ENCODE measurements around the gene CCRL2. TPM values are rescaled to one million over a fixed set of nuclear protein-coding genes. Genes with fewer than 3 reads are reported as not detected.

CCRL2 gene
- total and polyA plus RNA-seq, 9 of the 15 experiments (the other 6 are each of a cell fraction or from before 2014, with no cell fraction given): 3.4 to 5.7 (median 4.0) TPM

DNA sequence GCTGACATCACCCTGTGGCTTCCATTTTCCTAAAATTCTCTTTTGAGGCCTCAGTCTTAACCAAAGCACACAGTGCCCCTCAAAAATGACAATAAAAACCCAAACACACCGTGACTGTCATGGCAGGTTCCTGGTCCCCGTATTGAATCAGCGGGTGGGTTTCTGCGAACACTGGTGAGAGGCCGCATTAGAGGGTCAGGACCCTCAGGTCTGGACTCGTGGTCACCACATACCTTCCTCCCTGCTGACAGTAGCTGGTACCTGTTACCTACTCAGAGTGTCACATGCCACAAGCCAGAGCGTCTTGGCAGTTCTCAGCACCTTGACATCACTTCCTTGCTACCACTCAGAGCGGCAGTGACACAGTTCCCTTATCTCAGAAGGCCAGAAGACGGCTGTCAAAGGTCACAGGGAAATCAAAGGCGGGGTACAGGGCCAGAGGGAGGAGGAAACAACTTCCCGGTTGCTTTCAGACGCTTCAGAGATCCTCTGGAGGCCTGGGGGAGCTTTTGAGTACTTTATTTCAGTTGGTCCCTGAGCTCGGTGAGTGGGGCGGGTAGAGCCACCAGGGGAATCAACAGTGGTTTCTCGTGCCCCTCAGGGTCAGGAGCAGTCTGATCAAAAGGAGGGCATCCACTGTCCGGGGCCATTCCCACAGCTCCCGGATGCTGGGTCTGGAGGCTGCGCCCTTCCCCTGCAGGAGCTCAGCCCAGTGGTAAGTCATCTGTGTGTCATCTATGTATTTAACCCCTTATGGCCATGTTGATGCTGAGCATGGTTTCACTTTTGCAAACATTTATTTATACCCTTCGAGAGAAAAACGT, at the start of gene CCRL2, which contains the start of gene CCR5AS (continued):
- TF ChIP-seq, protein P1, sequence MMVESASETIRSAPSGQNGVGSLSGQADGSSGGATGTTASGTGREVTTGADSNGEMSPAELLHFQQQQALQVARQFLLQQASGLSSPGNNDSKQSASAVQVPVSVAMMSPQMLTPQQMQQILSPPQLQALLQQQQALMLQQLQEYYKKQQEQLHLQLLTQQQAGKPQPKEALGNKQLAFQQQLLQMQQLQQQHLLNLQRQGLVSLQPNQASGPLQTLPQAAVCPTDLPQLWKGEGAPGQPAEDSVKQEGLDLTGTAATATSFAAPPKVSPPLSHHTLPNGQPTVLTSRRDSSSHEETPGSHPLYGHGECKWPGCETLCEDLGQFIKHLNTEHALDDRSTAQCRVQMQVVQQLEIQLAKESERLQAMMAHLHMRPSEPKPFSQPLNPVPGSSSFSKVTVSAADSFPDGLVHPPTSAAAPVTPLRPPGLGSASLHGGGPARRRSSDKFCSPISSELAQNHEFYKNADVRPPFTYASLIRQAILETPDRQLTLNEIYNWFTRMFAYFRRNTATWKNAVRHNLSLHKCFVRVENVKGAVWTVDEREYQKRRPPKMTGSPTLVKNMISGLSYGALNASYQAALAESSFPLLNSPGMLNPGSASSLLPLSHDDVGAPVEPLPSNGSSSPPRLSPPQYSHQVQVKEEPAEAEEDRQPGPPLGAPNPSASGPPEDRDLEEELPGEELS (CRISPR knock-in tag; IDR thresholded peaks at IDR 0.05; ENCODE audit: borderline replicate concordance): peak; percentile 40; the same call in 1 of the 2 replicates
- TF ChIP-seq GABPB2 (CRISPR knock-in tag; conservative IDR thresholded peaks at IDR 0.05) (no peak), NFE2 (IDR thresholded peaks at IDR 0.05; ENCODE audit: low read depth) (peak; percentile 70), TEAD1 (CRISPR knock-in tag; IDR thresholded peaks at IDR 0.05) (peak in 1 of 2 experiments; percentile 80; a peak in 2 of 4 replicates), ZNF232 (CRISPR knock-in tag; IDR thresholded peaks at IDR 0.05) (no peak), XRCC4 (IDR thresholded peaks at IDR 0.05; ENCODE audit: extremely low read depth, insufficient read depth, insufficient read length) (no peak), HIVEP1 (CRISPR knock-in tag; IDR thresholded peaks at IDR 0.05) (0 out of 2 replicates have a peak, but pooled peaks have one; percentile 5), ZNF668 (CRISPR knock-in tag; IDR thresholded peaks at IDR 0.05) (peak; percentile 83; the same call in 1 of the 2 replicates), PRMT5 (CRISPR knock-in tag; IDR thresholded peaks at IDR 0.05) (no peak), SNIP1 (IDR thresholded peaks at IDR 0.05; ENCODE audit: low read depth) (no peak), CREBBP (IDR thresholded peaks at IDR 0.05; ENCODE audit: low read depth, low read length) (no peak), CHD4 (IDR thresholded peaks at IDR 0.05; ENCODE audit: insufficient read depth, insufficient replicate concordance, low read depth, low read length, poor library complexity, severe bottlenecking) (no peak), TAF9B (IDR thresholded peaks at IDR 0.05; ENCODE audit: partially characterized antibody) (peak; percentile 78), SMAD4 (CRISPR knock-in tag; conservative IDR thresholded peaks at IDR 0.05) (peak; percentile 89), RBFOX2 (IDR thresholded peaks at IDR 0.05; ENCODE audit: low read depth, low read length) (peak; percentile 64), ZNF146 (CRISPR knock-in tag; IDR thresholded peaks at IDR 0.05; ENCODE audit: unreplicated experiment) (no peak), NRF1 (conservative IDR thresholded peaks at IDR 0.05 in 1 of 2, IDR thresholded peaks at IDR 0.05 in 1 of 2) (peak; percentile 74 to 80)
- TF ChIP-seq, protein P2, sequence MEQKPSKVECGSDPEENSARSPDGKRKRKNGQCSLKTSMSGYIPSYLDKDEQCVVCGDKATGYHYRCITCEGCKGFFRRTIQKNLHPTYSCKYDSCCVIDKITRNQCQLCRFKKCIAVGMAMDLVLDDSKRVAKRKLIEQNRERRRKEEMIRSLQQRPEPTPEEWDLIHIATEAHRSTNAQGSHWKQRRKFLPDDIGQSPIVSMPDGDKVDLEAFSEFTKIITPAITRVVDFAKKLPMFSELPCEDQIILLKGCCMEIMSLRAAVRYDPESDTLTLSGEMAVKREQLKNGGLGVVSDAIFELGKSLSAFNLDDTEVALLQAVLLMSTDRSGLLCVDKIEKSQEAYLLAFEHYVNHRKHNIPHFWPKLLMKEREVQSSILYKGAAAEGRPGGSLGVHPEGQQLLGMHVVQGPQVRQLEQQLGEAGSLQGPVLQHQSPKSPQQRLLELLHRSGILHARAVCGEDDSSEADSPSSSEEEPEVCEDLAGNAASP (IDR thresholded peaks at IDR 0.05): no peak
- TF ChIP-seq, protein P3, sequence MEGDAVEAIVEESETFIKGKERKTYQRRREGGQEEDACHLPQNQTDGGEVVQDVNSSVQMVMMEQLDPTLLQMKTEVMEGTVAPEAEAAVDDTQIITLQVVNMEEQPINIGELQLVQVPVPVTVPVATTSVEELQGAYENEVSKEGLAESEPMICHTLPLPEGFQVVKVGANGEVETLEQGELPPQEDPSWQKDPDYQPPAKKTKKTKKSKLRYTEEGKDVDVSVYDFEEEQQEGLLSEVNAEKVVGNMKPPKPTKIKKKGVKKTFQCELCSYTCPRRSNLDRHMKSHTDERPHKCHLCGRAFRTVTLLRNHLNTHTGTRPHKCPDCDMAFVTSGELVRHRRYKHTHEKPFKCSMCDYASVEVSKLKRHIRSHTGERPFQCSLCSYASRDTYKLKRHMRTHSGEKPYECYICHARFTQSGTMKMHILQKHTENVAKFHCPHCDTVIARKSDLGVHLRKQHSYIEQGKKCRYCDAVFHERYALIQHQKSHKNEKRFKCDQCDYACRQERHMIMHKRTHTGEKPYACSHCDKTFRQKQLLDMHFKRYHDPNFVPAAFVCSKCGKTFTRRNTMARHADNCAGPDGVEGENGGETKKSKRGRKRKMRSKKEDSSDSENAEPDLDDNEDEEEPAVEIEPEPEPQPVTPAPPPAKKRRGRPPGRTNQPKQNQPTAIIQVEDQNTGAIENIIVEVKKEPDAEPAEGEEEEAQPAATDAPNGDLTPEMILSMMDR (IDR thresholded peaks at IDR 0.05 in 2 of 3, conservative IDR thresholded peaks at IDR 0.05 in 1 of 3; ENCODE audit: insufficient read depth in 2 of 3, low read depth in 1 of 3, low read length in 3 of 3): no peak
- TF ChIP-seq, protein P4, sequence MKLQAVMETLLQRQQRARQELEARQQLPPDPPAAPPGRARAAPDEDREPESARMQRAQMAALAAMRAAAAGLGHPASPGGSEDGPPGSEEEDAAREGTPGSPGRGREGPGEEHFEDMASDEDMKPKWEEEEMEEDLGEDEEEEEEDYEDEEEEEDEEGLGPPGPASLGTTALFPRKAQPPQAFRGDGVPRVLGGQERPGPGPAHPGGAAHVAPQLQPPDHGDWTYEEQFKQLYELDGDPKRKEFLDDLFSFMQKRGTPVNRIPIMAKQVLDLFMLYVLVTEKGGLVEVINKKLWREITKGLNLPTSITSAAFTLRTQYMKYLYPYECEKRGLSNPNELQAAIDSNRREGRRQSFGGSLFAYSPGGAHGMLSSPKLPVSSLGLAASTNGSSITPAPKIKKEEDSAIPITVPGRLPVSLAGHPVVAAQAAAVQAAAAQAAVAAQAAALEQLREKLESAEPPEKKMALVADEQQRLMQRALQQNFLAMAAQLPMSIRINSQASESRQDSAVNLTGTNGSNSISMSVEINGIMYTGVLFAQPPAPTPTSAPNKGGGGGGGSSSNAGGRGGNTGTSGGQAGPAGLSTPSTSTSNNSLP (IDR thresholded peaks at IDR 0.05; ENCODE audit: borderline replicate concordance, low read depth, low read length): no peak
